GM12878 (cell line): ENCODE results near the gene LNX2. TPM values are rescaled to one million over a fixed set of nuclear protein-coding genes. Genes with fewer than 3 reads are reported as not detected.

Experiments
- ATAC-seq: fragments of 200-7000 bp; cut with Tn5 transposase; 3 replicates; pipeline ENCODE4 v1.9.1; 2020; ENCODE audit warnings: mild to moderate bottlenecking, moderate library complexity
- BruUV-seq: library from RNA; stranded (reverse); fragments of 400-500 nt; replicated peaks from 2 replicates; lab custom pipeline; 2021; lab: Mats Ljungman, UMichigan
- CTCF ChIA-PET: fragments of 300-600 bp; sonication (Branson Sonifier 250); formaldehyde crosslinking; extraction: SDS; loops from one replicate; lab custom pipeline; 2021; ENCODE audit warnings: inconsistent platforms; lab: Yijun Ruan, JAX
- POLR2A ChIA-PET: fragments of 350-600 bp; formaldehyde crosslinking; extraction: SDS; loops from one replicate; lab custom pipeline; 2021; ENCODE audit warnings: inconsistent platforms; lab: Charles Lee
- RAD21 ChIA-PET: fragments of 300-600 bp; sonication (Branson Sonifier 250); formaldehyde crosslinking; loops from one replicate; lab custom pipeline; 2023; ENCODE audit warnings: antibody characterized with exemption; ENCODE audit not compliant: unreplicated experiment; lab: Charles Lee
- SMC1A ChIA-PET: fragments of 300-600 bp; sonication (Branson Sonifier 250); formaldehyde crosslinking; loops from one replicate; lab custom pipeline; 2023; ENCODE audit not compliant: unreplicated experiment, uncharacterized antibody; lab: Charles Lee
- DNase-seq: peaks from one replicate; pipeline ENCODE4 v3.0.0-alpha.2; 2011; ENCODE audit warnings: low read depth, low spot score
- FAIRE-seq: peaks from 3 replicates; lab custom pipeline; 2011; peaks lifted over from hg19 to GRCh38; lab: Jason Lieb, UNC
- H2AFZ ChIP-seq: 2 replicates; pipeline ENCODE4 v1.6.0; 2011; ENCODE audit warnings: low read depth, low read length, control low read depth; ENCODE audit not compliant: control insufficient read depth
- H3K27ac ChIP-seq: 2 replicates; pipeline ENCODE4 v1.5.1; 2011; ENCODE audit warnings: control low read depth; ENCODE audit not compliant: control insufficient read depth, insufficient read depth
- H3K27me3 ChIP-seq, 2 experiments: replicated peaks in 1 of 2; 2 replicates each; pipeline versions ENCODE4 v1.6.0 to v1.6.1; 2011; ENCODE audit warnings: low read length in 1 of 2; ENCODE audit not compliant: control insufficient read depth in 2 of 2, insufficient read depth in 2 of 2
- H3K36me3 ChIP-seq, 2 experiments: 2 replicates each; pipeline ENCODE4 v1.5.1; 2011; ENCODE audit warnings: low read length in 1 of 2; ENCODE audit not compliant: control insufficient read depth in 2 of 2, insufficient read depth in 2 of 2
- H3K4me1 ChIP-seq: 2 replicates; pipeline ENCODE4 v1.6.1; 2011; ENCODE audit warnings: mild to moderate bottlenecking, low read length, moderate library complexity, mixed read lengths; ENCODE audit not compliant: control insufficient read depth, insufficient read depth
- H3K4me2 ChIP-seq: 2 replicates; pipeline ENCODE4 v1.6.0; 2011; ENCODE audit warnings: control low read depth; ENCODE audit not compliant: control insufficient read depth, insufficient read depth
- H3K4me3 ChIP-seq: fragments of 200-600 bp; sonication (generic); 2 replicates; pipeline ENCODE4 v1.5.1; 2016
- H3K79me2 ChIP-seq: 2 replicates; pipeline ENCODE4 v1.6.0; 2011; ENCODE audit warnings: low read length; ENCODE audit not compliant: control insufficient read depth, insufficient read depth
- H3K9ac ChIP-seq: 2 replicates; pipeline ENCODE4 v1.8.0; 2011; ENCODE audit warnings: low read length, control low read depth, mixed read lengths; ENCODE audit not compliant: control insufficient read depth, insufficient read depth
- H3K9me3 ChIP-seq: replicated peaks from 3 replicates; pipeline ENCODE4 v1.5.1; 2011; ENCODE audit warnings: mild to moderate bottlenecking, low read length; ENCODE audit not compliant: control insufficient read depth, insufficient read depth
- H4K20me1 ChIP-seq: 2 replicates; pipeline ENCODE4 v1.6.0; 2011; ENCODE audit not compliant: control insufficient read depth, insufficient read depth
- FOXM1 ChIP-seq: IDR thresholded peaks from 2 replicates; pipeline ENCODE4 v1.6.1; 2012; ENCODE audit warnings: low read depth, mild to moderate bottlenecking, inconsistent platforms, low read length, moderate library complexity
- MXI1 ChIP-seq: fragments of 150-350 bp; IDR thresholded peaks from 2 replicates; pipeline ENCODE4 v1.6.1; 2011; ENCODE audit warnings: low read depth, mild to moderate bottlenecking, inconsistent platforms, low read length, improper control_type of control experiment
- SMC3 ChIP-seq: IDR thresholded peaks from 2 replicates; pipeline ENCODE4 v1.6.1; 2011; ENCODE audit warnings: low read length, improper control_type of control experiment, borderline replicate concordance
- WGBS: methylation state at CpG from one replicate; pipeline ENCODE4 v1.1.6; 2016; ENCODE audit warnings: low lambda C conversion rate; ENCODE audit not compliant: insufficient replicate concordance, insufficient coverage; ENCODE audit errors: missing lambda C conversion rate; 5-methylcytosine and 5-hydroxymethylcytosine counted together
- in situ Hi-C: fragments of 300-500 bp; cut with MboI; formaldehyde crosslinking; loops from 9 replicates; pipeline ENCODE4 v1.14.3; 2018; ENCODE audit warnings: mixed read lengths
- intact Hi-C: fragments of 100-400 bp; cut with micrococcal nuclease; formaldehyde crosslinking; loops from one replicate; pipeline ENCODE4 v1.14.2; 2022; ENCODE audit not compliant: unreplicated experiment
- polyA plus RNA-seq, 11 experiments: library from polyadenylated mRNA; depleted of rRNA in 4 of 11; unstranded in 6 of 11; stranded (reverse) in 5 of 11; fragments of >200 nt; fragmentation: Nextera tagmentation in 4 of 11; fragmentation: Illumina TruSeq in 1 of 11; extraction: Ambion mirVana in 4 of 11; extraction: Trizol in 1 of 11; gene quantifications; 1 replicate in 1 of 11; 2 replicates in 10 of 11; pipeline versions ENCODE4 v1.2.1 to v1.2.3, GENCODE V29; 2011 to 2016; ENCODE audit warnings: inconsistent platforms in 2 of 11, missing spikeins in 2 of 11, low read depth in 1 of 11
- total RNA-seq, 4 experiments: library from RNA; depleted of rRNA in 3 of 4; stranded (reverse); fragments of >200 nt in 3 of 4; fragmentation: Illumina TruSeq in 1 of 4; extraction: Trizol in 1 of 4; gene quantifications; 2 replicates each; pipeline versions ENCODE4 v1.2.1 to v1.2.3, GENCODE V29; 2013 to 2021
- TF ChIP-seq, protein P1 (sequence below): IDR thresholded peaks from 2 replicates; pipeline ENCODE4 v1.6.1; 2012; ENCODE audit warnings: mild to moderate bottlenecking, low read depth, low read length
- TF ChIP-seq, protein P2 (sequence below): IDR thresholded peaks from 2 replicates; pipeline ENCODE4 v1.6.1; 2012; ENCODE audit warnings: low read depth, low read length, improper control_type of control experiment

The LNX2 gene
- total and polyA plus RNA-seq, 10 of the 15 experiments (the other 5 are each of a cell fraction or from before 2014, with no cell fraction given), result 1.3 to 7.7 (median 4.4) TPM

DNA sequence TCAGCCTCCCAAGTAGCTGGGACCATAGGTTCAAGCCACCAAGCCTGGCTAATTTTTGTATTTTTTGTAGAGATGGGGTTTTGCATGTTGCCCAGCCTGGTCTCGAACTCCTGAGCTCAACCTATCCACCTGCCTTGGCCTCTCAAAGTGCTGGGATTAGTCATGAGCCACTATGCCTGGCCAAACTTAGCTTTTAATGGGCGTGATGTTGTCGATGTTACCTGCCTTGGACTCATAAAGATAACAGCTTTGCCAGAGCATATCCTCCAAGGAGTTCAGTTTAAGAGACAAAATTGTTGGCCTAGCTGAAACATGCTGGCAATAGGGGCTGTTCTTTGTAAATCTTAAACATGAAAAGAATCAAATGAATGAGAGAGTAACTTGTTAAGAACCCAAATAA is 14.5 kb upstream of the LNX2 start:
- in situ Hi-C loops (no loop called here), intact Hi-C loops (no loop called here)
- WGBS, result 100% methylated on average over 3 of the region's 3 CpGs
- ChIA-PET CTCF (interaction anchor here (1.0 to 1.9 kb wide), 2 partner anchors 9 to 15 kb away, joined by 3 to 4 read pairs; no protein-coding TSS in a partner anchor), POLR2A (no interaction called here), RAD21 (interaction anchor here (0.8 kb wide), 1 partner anchor 29 kb away, joined by 3 read pairs; no protein-coding TSS in a partner anchor), SMC1A (interaction anchor here (0.7 to 1.5 kb wide), 5 partner anchors 10 to 37 kb away, joined by 3 to 4 read pairs (median 3); no protein-coding TSS in a partner anchor)
- peaks cover 0 to 13% of the 10 kb centered on the region in 2 experiments; a peak in 2 of 4 replicates for H3K36me3 ChIP-seq
- H3K9me3 ChIP-seq, result no peaks in the 10 kb centered on the region
- DNase-seq (no peak), ATAC-seq (no peak), FAIRE-seq (no peak)
- peaks cover 3% of the 10 kb centered on the region; the same call in 1 of the 2 replicates for H4K20me1 ChIP-seq
- TF ChIP-seq SMC3 (no peak), FOXM1 (no peak), MXI1 (no peak)
- TF ChIP-seq, protein P1, sequence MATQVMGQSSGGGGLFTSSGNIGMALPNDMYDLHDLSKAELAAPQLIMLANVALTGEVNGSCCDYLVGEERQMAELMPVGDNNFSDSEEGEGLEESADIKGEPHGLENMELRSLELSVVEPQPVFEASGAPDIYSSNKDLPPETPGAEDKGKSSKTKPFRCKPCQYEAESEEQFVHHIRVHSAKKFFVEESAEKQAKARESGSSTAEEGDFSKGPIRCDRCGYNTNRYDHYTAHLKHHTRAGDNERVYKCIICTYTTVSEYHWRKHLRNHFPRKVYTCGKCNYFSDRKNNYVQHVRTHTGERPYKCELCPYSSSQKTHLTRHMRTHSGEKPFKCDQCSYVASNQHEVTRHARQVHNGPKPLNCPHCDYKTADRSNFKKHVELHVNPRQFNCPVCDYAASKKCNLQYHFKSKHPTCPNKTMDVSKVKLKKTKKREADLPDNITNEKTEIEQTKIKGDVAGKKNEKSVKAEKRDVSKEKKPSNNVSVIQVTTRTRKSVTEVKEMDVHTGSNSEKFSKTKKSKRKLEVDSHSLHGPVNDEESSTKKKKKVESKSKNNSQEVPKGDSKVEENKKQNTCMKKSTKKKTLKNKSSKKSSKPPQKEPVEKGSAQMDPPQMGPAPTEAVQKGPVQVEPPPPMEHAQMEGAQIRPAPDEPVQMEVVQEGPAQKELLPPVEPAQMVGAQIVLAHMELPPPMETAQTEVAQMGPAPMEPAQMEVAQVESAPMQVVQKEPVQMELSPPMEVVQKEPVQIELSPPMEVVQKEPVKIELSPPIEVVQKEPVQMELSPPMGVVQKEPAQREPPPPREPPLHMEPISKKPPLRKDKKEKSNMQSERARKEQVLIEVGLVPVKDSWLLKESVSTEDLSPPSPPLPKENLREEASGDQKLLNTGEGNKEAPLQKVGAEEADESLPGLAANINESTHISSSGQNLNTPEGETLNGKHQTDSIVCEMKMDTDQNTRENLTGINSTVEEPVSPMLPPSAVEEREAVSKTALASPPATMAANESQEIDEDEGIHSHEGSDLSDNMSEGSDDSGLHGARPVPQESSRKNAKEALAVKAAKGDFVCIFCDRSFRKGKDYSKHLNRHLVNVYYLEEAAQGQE, result no peak
- TF ChIP-seq, protein P2, sequence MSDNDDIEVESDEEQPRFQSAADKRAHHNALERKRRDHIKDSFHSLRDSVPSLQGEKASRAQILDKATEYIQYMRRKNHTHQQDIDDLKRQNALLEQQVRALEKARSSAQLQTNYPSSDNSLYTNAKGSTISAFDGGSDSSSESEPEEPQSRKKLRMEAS, result no peak
- peaks cover 15% of the 10 kb centered on the region for H3K79me2 ChIP-seq
- no peak overlapping the region for H3K27ac ChIP-seq
- H3K4me3 ChIP-seq, result no peak overlapping the region
- no peaks in the 10 kb centered on the region for H3K4me1 ChIP-seq
- H3K9ac ChIP-seq, result no peak overlapping the region
- H2AFZ ChIP-seq, result no peak overlapping the region
- H3K4me2 ChIP-seq, result no peak overlapping the region
- H3K27me3 ChIP-seq, result no peaks in the 10 kb centered on the region
- BruUV-seq, result no TSS peak
